HT1080 (cell line): ENCODE measurements around the gene ETFRF1. TPM values are rescaled to one million over a fixed set of nuclear protein-coding genes. Genes with fewer than 3 reads are reported as not detected.

Experiments
- total RNA-seq: library from RNA; depleted of rRNA; stranded (reverse); fragments of >200 nt; shearing (Covaris generic); gene quantifications from 2 replicates; pipeline ENCODE4 v1.2.3, GENCODE V29; 2014; rRNA removed

The ETFRF1 gene
- total RNA-seq, 1 experiment from 2014 or later, result 7.6 TPM

Other genes starting within 250 kb of the ETFRF1 start
- 90.0 and 106 TPM in 2 replicates for gene BCAT1, start 246.1 kb upstream of the ETFRF1 start, total RNA-seq
- not detected in 2 replicates for gene DNAI7, start 77 bp upstream of the ETFRF1 start, total RNA-seq
- 7.7 and 11.2 TPM in 2 replicates for gene KRAS, start 55.7 kb downstream of the ETFRF1 start, total RNA-seq